ENCODE measurements around the gene DDAH2.
A peak's percentile ranks its signal among the peaks of the same experiment; 100 is the strongest.
"Not testable (repeated sequence)": the region's sequence is repeated elsewhere in the genome, so short reads cannot be mapped to it uniquely, and the experiment has no call there.

DDAH2 gene

GRCh38 chr6:31711233-31711632 is 17.9 kb downstream of the DDAH2 start:
- DNase-seq, result no peak

- no peak for DNase-seq
These were observed 18.4 kb downstream of the DDAH2 start for GRCh38 chr6:31710523-31711219.

- DNase-seq, result not testable (repeated sequence)
These were observed 19.9 kb downstream of the DDAH2 start for GRCh38 chr6:31709157-31709556.

GRCh38 chr6:31708224-31708623 is 20.9 kb downstream of the DDAH2 start:
- DNase-seq, result no peak

GRCh38 chr6:31707701-31708100 is 21.4 kb downstream of the DDAH2 start:
- no peak for DNase-seq

GRCh38 chr6:31706599-31706998 is 22.5 kb downstream of the DDAH2 start, which contains the start of gene LY6G6F:
Gene LY6G6F (plus strand): TSS chr6:31706866. CDS start chr6:31706907, 41 bp downstream.
- no peak for DNase-seq

- DNase-seq, result no peak
These were observed 23.2 kb downstream of the DDAH2 start for GRCh38 chr6:31705931-31706330.

GRCh38 chr6:31702819-31703716 is 26.0 kb downstream of the DDAH2 start, which contains the start of gene ABHD16A:
Gene ABHD16A (minus strand): TSS chr6:31703324. CDS start chr6:31703281, 43 bp downstream.
- DNase-seq, result peak; percentile 99

GRCh38 chr6:31702405-31702818 is 26.7 kb downstream of the DDAH2 start:
- no peak for DNase-seq

GRCh38 chr6:31701666-31702404 is 27.3 kb downstream of the DDAH2 start:
- no peak for DNase-seq

- no peak for DNase-seq
These were observed 28.2 kb downstream of the DDAH2 start for GRCh38 chr6:31700740-31701401.

- DNase-seq, result no peak
These were observed 31.5 kb downstream of the DDAH2 start for GRCh38 chr6:31697555-31697954.

GRCh38 chr6:31693535-31693934 is 35.6 kb downstream of the DDAH2 start:
- no peak for DNase-seq

GRCh38 chr6:31692886-31693285 is 36.2 kb downstream of the DDAH2 start:
- no peak for DNase-seq

GRCh38 chr6:31692353-31692752 is 36.7 kb downstream of the DDAH2 start:
- DNase-seq, result no peak

GRCh38 chr6:31691564-31692108 is 37.5 kb downstream of the DDAH2 start:
- DNase-seq, result no peak

- DNase-seq, result no peak
These were observed 38.0 kb downstream of the DDAH2 start for GRCh38 chr6:31691078-31691463.

- no peak for DNase-seq
These were observed 38.6 kb downstream of the DDAH2 start for GRCh38 chr6:31690231-31691077.

GRCh38 chr6:31689249-31690110 is 39.6 kb downstream of the DDAH2 start:
- no peak for DNase-seq
